Left ventricle myocardium inferior (tissue), 1 donor: Measurements from ENCODE around the gene MYOM1. TPM values are rescaled to one million over a fixed set of nuclear protein-coding genes. Genes with fewer than 3 reads are reported as not detected.

Experiments
- DNase-seq: peaks from one replicate; pipeline ENCODE4 v3.0.0-alpha.2; 2020
- H3K27ac ChIP-seq: fragments of 200-600 bp; replicated peaks from 2 replicates; pipeline ENCODE4 v1.8.0; 2021
- H3K27me3 ChIP-seq: fragments of 200-600 bp; 2 replicates; pipeline ENCODE4 v1.8.0; 2021; ENCODE audit warnings: low read depth
- H3K36me3 ChIP-seq: fragments of 200-600 bp; 2 replicates; pipeline ENCODE4 v1.8.0; 2021
- H3K4me1 ChIP-seq: fragments of 200-600 bp; 2 replicates; pipeline ENCODE4 v1.8.0; 2021
- H3K4me3 ChIP-seq: fragments of 200-600 bp; 2 replicates; pipeline ENCODE4 v1.8.0; 2021; ENCODE audit warnings: mild to moderate bottlenecking, moderate library complexity
- H3K9me3 ChIP-seq: fragments of 200-600 bp; replicated peaks from 2 replicates; pipeline ENCODE4 v1.8.0; 2021
- intact Hi-C: fragments of 100-400 bp; cut with micrococcal nuclease; formaldehyde crosslinking; loops from one replicate; pipeline ENCODE4 v1.11.0; 2022
- total RNA-seq: library from RNA; stranded (reverse); fragmentation: NEBNext Ultra II Directional; extraction: Animal tissue kit (Norgen Biotek cat#: 25700); gene quantifications from one replicate; pipeline ENCODE4 v1.2.1, GENCODE V29; 2021
- TF ChIP-seq, protein P1 (sequence below): fragments of 200-600 bp; IDR thresholded peaks from 2 replicates; pipeline ENCODE4 v1.8.0; 2021; ENCODE audit warnings: antibody characterized with exemption, mild to moderate bottlenecking, borderline replicate concordance
- donor health status: DM: no; HTN: yes; CAD: no; lungs with severe emphysema.

The MYOM1 gene
- total RNA-seq, 1 donor from 2014 or later, result 667 TPM

DNA sequence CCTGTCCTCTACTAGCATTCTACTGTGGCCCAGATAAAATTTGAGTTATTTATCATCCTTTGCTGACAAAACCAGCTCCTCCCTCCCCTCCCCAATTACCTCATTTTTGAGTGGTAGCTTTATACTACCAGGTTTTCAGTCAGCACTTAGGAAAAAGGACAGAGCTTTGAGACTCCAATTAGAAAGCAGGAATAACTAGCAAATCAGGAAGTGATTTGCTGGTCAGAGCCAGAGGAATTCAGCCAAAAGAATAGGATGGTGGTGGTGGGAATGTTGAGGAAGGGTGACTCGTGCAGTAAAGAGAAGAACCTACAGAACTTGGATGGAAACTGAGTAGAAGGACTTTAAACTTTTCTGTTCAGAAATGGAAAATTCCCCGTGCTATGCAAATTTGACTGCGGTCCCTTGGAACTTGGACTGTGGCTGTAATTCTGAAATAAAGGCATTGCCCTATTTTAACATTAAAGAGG lies 45.8 kb upstream of the MYOM1 start:
- TF ChIP-seq, protein P1, sequence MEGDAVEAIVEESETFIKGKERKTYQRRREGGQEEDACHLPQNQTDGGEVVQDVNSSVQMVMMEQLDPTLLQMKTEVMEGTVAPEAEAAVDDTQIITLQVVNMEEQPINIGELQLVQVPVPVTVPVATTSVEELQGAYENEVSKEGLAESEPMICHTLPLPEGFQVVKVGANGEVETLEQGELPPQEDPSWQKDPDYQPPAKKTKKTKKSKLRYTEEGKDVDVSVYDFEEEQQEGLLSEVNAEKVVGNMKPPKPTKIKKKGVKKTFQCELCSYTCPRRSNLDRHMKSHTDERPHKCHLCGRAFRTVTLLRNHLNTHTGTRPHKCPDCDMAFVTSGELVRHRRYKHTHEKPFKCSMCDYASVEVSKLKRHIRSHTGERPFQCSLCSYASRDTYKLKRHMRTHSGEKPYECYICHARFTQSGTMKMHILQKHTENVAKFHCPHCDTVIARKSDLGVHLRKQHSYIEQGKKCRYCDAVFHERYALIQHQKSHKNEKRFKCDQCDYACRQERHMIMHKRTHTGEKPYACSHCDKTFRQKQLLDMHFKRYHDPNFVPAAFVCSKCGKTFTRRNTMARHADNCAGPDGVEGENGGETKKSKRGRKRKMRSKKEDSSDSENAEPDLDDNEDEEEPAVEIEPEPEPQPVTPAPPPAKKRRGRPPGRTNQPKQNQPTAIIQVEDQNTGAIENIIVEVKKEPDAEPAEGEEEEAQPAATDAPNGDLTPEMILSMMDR, result no peak
- no peak for DNase-seq
- Histone ChIP-seq H3K27me3 (no peaks in the 10 kb centered on the region), H3K4me3 (no peak overlapping the region), H3K36me3 (no peaks in the 10 kb centered on the region), H3K4me1 (peaks cover 99% of the 10 kb centered on the region), H3K27ac (peak overlapping the region; percentile 10), H3K9me3 (no peaks in the 10 kb centered on the region)
- intact Hi-C loops, result no loop called here

DNA sequence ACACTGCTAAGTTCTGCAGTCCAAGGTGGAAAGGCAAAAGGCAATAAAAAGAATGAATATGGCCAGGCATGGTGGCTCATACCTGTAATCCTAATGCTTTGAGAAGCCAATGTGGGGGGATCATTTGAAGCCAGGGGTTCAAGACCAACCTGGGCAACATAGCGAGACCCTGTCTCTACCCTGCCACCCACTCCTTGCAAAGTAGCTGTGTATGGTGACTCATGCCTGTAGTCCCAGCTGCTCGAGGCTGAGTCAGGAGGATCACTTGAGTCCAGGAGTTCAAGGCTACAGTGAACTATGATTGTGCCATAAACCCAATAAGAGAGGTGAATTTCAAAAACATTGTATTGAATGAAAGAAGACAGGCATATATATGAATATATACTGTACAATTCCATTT lies 44.6 kb upstream of the MYOM1 start:
- intact Hi-C loops, result no loop called here
- Histone ChIP-seq H3K4me3 (peak overlapping the region; percentile 96), H3K9me3 (no peaks in the 10 kb centered on the region), H3K27ac (no peak overlapping the region), H3K27me3 (no peaks in the 10 kb centered on the region), H3K36me3 (no peaks in the 10 kb centered on the region), H3K4me1 (peaks cover 97% of the 10 kb centered on the region)
- TF ChIP-seq, protein P1, result no peak
- DNase-seq, result no peak

GRCh38 chr18:3263132-3263700 lies 43.4 kb upstream of the MYOM1 start:
- peaks cover 97% of the 10 kb centered on the region for H3K4me1 ChIP-seq
- intact Hi-C loops, result no loop called here
- H3K27ac ChIP-seq, result peak overlapping the region; percentile 99
- H3K27me3 ChIP-seq, result no peaks in the 10 kb centered on the region
- TF ChIP-seq, protein P1, result no peak
- peak overlapping the region; percentile 96 for H3K4me3 ChIP-seq
- DNase-seq, result no peak
- H3K36me3 ChIP-seq, result peaks cover 7% of the 10 kb centered on the region
- no peaks in the 10 kb centered on the region for H3K9me3 ChIP-seq

GRCh38 chr18:3262234-3263131 lies 42.7 kb upstream of the MYOM1 start:
- Histone ChIP-seq H3K27ac (peak overlapping the region; percentile 99), H3K9me3 (no peaks in the 10 kb centered on the region), H3K4me3 (peak overlapping the region; percentile 96), H3K36me3 (peaks cover 14% of the 10 kb centered on the region), H3K27me3 (no peaks in the 10 kb centered on the region), H3K4me1 (peaks cover 97% of the 10 kb centered on the region)
- no peak for DNase-seq
- intact Hi-C loops, result no loop called here
- TF ChIP-seq, protein P1, result no peak

DNA sequence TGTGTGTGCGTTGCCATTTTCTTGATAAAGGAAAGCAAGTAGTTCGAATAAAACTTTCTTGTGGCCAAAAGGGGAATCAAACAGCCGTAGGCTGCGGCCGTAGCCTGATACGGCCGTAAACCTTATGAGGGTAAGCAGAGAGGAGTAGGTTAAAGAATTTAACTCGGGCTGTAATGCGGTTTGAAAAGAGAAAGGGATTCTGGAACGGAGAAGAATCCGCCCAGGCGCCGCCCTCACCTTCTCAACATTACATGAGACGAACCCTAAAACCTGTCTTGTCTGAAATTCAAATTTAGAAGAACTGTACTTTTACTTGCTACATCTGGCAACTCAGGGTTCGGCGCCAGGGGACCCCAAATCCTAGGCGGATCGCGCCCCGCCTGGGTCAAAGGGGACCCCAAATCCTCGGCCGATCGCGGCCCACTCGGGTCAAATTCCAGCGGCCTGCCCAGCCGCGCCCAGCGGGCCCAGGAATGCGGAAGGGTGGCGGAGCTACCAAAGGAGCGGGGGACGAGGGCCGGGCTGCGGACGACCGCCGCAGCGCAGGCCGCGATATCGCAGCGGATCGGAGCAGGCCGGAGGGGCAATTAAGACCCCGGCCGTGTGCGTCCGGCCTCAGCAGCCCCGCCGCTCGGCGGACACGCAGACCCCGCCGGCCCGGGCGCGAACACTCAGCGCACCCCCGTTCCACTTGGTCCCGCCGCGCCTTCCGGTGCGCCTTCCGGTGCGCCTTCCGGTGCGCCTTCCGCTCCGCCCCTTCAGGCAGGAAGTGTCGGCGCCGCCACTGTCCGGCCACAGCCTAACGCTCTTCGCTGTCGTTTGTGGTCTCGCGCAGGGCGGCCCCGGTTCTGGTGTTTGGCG lies 41.8 kb upstream of the MYOM1 start, which contains the start of gene MYL12B:
MYL12B (plus strand) TSS at position 761 of the 861 bp plus-strand sequence. CDS start 10,766 bp downstream, outside the sequence.
- TF ChIP-seq, protein P1, result peak; percentile 27
- Histone ChIP-seq H3K27me3 (no peaks in the 10 kb centered on the region), H3K9me3 (no peaks in the 10 kb centered on the region), H3K27ac (peak within 1 kb of the TSS; percentile 99), H3K4me1 (peaks cover 97% of the 10 kb centered on the region), H3K36me3 (peaks cover 23% of the 10 kb centered on the region), H3K4me3 (peak within 1 kb of the TSS; percentile 96)
- DNase-seq, result peak; percentile 82
- intact Hi-C loops, result no loop called here
